Activated CD8-positive, alpha-beta memory T cell treated with anti-CD3 and anti-CD28 coated beads for 1 hour (primary cell): Measurements from ENCODE around the gene CD80.

Experiments
- DNase-seq, 2 donors: peaks; one replicate each; pipeline ENCODE4 v3.0.0-alpha.2; 2020; ENCODE audit warnings: low read depth in 1 of 2; ENCODE audit errors: extremely low read depth in 1 of 2

Gene CD80

DNA sequence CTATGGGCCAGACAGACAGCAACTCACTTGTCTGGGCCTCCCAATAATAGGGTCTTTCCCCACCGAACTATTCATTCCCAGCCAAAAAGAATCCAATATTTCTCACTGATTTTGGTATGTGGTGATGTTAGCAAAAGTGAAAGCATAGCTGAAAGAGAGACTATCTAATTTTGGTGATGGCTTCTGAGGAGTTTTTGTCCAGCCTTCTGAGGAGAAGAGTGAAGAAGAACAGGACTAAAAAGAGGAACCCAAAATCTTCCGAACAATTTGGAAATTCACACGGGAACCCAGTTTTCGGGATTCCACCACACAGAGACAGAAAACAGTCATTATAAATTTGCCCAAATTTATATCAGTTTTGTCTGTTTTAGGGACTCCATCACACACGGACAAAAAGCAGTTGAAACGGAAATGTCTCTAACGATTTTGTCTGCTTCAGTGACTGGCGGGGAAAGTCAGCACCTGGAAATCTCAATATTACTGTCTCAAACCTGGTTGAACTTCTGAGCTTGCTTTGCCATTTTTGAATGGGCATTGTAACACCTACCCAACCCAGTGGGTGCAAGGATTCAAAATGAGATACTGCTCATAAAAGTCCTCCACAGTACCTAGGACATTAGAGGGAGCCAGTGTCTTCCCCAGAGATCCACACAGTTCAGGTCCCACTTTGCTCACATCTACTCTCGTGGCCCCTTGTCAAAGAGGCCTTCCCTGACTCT, 9.1 kb downstream of the CD80 start:
- no peak for DNase-seq

DNA sequence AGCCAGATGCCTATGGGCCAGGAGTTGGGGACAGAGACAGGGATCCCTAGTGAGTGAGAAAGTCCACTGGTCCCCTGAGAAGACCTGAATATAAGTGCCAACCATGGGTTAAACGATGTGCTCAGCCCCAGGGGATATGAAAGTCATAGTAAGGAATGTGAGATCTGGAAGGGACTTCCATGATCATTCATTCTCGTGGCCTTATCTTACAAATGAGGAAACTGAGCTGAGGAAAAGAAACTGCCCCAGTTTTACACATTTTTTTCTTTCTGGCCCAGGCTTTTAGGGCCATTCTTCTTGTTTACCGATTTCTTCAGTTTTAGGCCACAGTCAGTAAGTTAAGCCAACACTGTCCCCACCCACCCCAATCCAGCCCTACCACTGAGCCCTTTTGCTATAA, 11.1 kb downstream of the CD80 start:
- DNase-seq: no peak

DNA sequence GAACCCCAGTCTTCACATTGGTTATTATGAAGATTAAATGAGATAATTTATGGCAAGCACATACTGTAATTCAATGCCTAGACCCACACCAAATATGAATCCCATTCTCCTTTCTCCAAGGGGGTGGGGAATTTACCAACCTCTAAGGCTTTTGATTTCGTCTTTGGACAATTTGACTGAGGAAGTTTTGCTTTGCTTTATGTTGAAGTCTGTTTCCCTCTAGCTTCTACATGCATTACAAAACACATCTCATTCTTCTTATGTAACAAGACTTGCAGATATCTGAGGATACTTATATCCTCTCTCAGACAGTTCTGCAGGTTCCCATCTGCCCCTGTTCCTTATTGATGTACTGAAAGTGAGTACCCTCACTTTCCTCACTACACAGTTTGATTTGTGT, 12.2 kb downstream of the CD80 start:
- no peak for DNase-seq

DNA sequence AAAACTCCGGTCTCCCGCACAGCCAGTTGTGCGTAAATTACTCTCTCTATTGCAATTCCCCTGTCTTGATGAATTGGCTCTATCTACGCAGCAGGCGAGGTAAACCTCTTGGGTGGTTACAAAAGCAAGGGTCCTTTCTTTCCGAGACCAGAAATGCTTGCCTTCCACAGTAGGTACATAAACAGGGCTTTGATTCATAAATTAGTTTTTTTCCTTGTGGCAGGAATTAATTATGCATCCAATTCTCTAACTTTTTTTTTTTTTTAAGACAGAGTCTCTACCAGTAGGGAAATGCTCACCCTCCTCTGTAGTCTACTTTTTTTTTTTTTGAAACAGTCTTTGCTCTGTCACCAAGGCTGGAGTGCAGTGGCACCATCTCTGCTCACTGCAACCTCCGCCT, 16.3 kb downstream of the CD80 start:
- DNase-seq: no peak

DNA sequence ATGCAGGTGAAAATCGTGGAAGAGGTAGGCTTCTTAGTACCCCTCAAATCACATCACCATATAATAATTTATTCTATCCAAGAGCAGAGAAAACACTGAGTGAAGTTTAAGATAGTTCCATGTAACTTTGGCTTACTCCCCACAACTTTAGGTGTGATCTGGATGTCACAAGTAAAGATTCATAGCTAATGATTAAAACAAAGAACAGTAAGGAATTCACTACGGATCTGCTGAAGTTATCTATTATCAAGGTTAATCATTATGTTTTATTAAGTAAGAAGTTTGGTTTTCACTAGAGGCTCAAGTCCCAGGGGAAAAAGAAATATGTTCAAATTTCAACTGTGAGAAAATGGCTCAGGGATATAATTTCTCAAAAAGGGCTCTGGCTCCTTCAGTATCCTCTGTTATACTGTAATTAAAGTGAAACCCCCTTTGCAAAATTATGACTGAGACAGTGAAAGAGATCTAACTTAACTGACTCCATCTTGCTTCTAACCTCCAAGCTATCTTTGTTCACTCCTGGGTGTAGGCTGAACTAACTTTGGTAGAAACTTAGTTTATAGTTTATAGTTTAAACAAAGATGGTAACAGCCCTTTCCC, 17.1 kb downstream of the CD80 start:
- no peak for DNase-seq

DNA sequence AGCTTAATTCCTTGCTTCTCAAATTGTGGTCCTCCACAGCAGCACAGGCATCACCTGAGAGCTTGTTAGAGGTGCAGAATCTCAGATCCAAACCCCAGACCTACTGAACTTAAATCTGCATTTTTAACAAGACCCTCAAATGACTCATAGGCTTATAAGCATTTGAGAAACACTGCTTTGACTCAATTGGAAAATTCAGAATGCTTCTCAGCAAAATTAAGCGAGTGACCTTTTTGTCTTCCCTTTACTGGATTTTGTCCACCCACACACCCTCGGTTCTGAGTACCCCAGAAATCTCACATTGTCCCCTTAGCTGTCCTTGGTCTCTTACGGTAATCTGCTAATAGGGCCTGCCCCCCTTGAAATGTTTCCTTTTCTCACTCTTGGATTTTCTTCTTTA, 17.9 kb downstream of the CD80 start:
- DNase-seq: no peak

DNA sequence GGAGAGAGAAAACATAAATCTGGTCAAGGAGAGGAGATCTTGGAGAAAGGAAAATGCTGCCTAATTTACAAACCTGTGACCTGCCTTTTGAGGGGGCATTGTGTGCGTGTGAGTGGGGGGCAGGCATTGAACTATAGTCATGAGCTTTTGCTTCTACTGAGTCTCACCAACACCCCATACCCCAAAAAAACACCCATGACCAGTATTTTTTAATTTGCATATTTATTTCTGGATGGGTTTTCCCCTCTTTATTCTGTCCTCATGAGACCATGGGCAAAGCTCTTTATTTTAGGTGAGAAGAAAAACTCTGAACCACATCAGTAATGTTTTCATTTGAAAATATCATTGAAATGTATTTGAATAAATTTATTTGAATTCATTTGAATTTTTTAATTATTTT, 20.6 kb downstream of the CD80 start:
- no peak for DNase-seq

DNA sequence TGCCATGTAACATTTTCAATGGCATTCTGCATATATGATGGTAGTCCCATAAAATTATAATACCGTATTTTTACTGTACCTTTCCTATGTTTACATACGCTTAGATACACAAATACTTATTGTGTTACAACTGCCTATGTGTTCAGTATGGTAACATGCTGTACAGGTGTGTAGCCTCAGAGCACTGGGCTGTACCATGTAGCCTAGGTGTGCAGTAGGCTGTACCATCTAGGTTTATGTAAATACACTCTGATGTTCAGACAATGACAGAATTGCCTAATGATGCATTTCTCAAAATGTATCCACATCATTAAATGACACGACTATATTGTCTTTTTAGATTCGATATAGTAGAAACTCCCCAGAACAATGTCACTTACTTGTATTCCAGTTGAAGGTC, 22.7 kb downstream of the CD80 start:
- no peak for DNase-seq

DNA sequence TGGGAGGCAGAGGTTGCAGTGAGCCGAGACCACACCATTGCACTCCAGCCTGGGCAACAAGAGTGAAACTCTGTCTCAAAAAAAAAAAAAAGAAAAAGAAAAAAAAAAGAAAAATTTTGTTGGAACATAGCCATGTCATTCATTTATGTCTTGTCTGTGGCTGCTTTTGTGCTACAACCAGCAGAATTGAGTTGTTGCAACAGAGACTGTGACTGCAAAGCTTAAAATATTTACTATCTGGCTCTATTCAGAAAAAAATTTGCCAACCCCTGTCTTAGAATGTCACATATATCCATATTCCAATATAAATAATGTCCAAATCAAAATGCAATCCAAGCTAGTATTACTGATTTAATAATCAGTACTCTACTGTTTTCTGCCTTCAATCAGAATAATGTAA, 25.1 kb downstream of the CD80 start:
- DNase-seq: no peak

DNA sequence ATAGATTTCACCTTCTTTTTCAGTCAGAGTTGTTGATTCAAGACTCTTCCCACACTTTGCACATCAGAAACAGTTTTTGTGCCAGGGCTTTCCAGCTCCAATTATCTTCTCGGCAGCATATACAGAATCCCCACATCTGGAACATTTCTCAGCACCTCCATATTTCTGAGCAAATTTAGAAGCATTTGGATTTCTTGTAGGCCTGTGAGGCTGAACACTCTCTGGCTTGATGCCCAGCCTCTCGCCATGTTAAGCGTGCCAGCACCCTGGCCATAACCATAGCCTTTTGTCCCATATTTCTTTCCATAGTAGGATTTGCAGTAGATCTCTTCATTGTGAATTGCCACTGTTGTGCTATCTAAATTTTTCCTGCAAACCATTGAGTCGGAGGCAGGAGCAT, 28.3 kb downstream of the CD80 start:
- DNase-seq: no peak

DNA sequence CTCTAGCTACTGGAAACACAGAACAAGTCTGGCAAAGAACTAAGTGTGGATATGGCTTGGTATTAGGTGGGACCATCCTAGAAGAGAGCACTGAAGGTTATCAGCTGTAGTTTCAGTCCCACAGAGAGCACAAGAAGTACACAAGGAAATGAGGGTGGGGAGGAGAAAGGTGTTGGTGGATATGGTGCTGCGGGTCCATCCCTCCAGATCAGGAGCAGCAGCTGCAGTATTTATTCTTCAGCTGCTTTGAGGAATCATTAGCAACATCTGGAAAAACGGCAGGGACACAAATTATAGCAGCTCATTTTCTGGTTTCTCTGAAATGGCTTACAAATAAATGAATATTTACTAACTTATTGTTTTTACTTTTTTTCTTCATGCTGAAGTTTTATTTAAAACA, 29.0 kb downstream of the CD80 start:
- no peak for DNase-seq

DNA sequence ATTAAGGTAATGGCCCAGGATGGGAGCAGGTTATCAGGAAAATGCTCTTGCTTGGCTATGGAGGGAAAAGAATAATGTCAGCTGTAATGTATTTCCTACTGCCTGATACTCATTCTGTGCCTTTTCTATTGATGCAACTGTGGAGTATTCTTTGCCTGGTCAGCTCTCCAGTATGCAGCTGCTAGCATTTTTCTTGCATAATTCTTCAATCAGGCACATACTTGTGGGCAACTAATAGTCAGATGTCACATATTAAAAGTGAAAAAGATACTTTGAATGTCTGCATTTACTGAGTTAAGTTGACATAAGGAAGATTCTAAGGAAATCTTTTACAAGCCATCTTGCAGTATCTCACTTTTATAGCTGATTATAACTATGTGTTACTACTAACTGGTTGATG, 29.5 kb downstream of the CD80 start:
- no peak for DNase-seq

DNA sequence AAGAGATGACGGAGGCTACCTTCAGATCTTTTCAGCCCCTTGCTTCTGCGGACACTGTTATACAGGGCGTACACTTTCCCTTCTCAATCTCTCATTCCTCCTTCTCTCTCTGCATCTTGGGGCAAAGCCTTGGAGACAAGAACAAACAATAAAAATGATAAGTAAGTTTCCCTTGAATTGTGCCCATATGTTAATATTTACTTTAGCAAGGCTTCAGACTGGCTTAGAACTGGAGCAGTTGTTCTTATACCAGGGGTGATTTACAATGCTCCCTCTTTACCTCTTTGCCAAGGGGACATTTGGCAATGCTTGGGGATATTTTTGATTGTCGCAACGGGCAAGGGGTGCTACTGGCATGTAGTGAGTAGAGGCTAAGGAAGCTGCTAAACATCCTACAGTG, 31.7 kb downstream of the CD80 start:
- no peak for DNase-seq

DNA sequence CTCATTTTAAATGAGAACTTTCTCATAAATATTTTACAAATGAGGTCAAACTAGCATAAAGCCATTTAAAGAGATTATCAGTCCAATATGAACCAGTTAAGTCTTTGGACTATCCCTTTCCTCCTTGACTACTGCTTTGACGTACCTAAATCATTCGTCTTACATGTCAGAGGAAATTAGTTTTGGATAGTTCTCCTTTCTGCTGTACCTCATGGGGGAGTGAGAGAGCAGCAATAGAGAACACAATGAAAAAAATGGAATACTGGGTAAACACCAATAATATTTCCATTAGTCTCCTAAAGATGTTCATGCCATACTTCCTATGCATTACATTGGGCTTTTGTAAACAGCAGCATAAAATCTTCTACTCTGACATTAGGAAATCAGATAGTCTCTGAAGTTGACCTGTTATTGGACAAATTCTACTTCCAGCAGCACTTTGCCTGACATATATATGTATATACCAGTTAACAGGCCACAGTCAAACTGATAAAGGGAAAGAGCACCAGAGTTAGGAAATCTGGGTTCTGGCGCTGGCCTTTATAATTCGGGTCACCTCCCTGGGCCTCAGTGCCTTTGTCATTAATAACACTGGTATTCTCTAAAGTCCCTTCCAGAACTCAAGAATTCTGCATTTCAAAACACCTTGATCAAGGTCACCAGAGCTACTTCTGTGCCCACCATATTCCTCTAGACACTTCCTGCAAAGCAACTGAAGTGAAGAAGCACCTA, 34.3 kb downstream of the CD80 start:
- DNase-seq: no peak

DNA sequence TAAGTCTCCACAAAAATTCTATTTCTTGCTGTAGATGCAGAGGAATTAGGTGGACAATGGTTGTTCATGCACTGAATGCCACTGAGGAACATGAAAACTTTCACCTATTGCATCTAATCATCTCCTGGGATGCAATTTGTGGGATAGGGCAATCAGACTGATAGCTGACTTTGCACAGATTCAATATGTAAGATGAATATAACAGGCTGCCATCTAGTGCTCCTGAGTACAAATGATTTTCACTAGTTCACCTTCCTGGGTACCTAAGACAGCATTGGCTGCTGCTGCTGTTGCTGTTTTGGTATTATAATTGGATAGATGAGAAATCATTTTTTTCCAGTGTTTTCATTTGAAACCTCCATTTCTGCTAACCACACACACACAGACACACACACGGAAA, 41.4 kb downstream of the CD80 start:
- DNase-seq: no peak

DNA sequence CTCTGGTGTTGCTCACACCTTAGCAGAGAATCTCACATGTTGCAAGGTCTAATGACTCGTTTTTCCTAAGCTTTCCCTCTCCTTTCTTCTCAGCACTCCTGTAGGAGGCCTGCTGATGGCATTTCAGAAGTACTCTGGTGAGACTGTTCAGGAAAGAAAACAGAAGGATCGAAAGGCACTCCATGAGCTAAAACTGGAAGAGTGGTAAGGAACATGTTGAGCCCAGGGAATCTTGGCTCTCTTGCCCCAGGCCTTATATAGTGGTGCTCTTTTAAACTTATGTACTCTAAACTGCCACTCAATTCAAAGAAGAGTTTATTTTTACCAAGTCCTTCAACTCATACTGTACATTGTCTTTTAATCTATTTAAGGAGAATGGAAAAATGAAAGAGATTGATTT, 42.3 kb downstream of the CD80 start:
- no peak for DNase-seq

DNA sequence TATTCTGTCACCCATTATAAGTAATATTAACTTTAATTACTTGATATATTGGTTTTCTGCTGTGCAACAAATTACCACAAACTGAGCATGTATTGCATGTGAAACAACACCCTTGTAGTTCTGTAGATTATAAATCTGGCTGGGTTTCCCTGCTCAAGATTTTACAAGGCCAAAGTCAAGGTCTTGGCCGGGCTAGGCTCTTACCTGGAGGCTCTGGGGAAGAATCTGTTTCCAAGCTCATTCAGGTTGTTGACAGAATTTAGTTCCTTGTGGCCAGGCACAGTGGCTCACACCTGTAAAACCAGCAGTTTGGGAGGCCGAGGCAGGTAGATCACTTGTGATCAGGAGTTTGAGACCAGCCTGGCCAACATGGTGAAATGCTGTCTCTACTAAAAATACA, 44.8 kb downstream of the CD80 start:
- DNase-seq: no peak

DNA sequence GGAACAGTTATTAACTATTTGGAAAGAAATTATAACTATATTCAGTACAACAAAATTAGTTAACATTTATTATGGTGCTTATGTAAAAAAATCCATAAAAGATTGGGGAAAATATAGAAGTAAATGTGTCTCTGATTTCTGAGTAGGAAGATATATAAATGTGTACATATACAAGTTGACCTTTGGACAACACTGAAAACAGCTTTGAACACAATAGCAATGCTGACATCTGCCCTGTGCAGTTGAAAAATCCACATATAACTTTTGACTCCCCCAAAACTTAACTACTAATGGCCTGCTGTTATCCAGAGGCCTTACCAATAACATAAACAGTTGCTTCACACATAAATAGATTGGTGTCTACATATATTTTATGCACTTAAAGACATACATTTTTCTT, 48.7 kb downstream of the CD80 start:
- DNase-seq: no peak

DNA sequence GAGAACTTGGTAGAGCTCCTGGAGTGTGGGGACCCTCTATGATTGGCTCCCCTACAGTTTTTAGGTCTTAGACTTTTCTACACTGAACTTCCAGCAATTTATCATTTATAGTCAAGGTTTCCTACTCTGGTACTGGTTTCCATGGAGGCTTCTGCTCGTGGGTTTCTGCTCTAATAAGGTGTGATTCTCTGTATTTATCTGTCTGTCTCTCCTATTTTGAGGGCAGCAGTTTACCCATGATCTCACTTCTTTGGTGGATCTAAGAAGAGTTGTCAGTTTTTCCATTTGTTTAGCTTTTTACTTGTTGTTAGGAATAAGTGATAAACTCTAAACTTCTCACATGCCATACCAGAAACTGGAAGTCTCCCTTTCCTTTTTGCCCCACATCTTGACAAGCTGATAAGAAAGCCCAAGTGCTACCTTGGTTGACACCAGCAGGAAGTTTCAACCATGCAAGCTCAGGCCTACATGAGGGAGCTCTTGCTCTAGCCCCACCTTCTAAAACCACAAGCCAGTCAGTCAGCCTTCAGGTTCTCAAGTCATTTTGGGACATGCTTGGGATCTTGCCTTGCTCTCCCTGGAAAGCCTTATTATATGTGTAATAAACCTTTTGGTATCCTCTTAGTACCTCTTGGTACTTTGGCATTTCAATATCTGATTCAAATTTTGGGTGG, 51.1 kb downstream of the CD80 start:
- no peak for DNase-seq

DNA sequence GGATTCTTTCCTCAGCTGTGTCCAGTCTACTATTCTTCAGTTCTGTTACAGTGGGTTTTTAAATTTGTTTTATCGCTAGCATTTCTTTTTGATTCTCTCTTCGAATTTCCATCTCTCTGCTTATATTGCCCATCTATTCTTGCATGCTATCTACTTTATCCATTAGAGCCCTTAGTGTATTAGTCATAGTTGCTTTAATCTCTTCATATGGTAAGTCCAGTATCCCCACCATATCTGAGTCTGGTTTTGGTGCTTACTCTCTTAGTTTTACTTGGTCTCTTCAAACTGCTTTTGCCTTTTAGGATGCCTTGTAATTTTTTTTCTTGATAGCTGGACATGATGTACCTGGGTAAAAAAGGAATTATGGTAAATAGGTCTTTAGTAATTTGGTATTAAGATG, 52.0 kb downstream of the CD80 start:
- no peak for DNase-seq

DNA sequence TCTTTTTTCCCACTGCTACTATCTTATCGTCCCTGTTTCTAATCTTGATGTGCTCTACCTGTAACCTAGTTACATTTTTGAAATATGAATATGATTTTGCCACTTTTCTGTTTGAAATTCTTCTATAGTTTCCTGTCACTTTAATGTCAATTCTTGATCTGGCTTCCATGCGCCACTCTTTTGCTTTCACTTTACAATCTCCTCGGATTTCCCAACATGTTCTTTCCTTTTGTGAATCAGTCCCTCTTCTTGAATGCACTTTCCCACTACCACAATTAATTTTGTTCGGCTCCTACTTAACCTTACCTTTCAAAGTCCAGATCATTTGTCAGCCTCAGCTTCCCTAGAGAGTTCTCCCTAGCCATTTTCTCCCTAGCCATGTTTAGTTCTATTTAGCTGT, 52.8 kb downstream of the CD80 start:
- no peak for DNase-seq

DNA sequence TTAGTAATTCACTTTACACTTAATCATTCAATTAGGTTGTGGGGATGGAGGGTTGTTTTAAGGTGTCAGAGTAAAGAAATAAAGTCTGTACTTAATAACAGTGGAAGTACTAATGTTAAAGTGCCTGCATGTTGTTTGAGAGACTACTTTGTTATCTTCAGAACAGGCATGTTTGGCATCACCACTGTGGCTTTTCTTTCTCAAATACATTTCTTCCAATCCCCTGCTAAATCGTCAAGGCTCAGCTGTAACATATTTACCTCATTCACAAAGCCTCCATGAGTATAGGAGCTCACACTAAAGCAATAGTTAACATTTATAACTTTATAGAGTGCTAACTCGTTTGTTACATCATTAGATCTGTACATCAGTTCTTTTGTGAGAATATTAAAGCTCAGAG, 58.5 kb downstream of the CD80 start:
- DNase-seq: no peak
